ENCODE results near the gene NCAPD3. TPM values are rescaled to one million over a fixed set of nuclear protein-coding genes. Genes with fewer than 3 reads are reported as not detected.

NCAPD3 gene
- total RNA-seq, 2 experiments from 2014 or later = 98.4 to 102 TPM

- peak; percentile 11 for ATAC-seq
- no peak for TF ChIP-seq CTCF (IDR thresholded peaks at IDR 0.05)
Observed at GRCh38 chr11:134252346-134253187, 28.8 kb upstream of the NCAPD3 start.

GRCh38 chr11:134250675-134251074 is 26.9 kb upstream of the NCAPD3 start:
- DNase-seq (no peak), ATAC-seq (no peak)
- Mint-ChIP-seq H3K4me3 (no peak overlapping the region), H3K9me3 (no peaks in the 10 kb centered on the region), H3K4me1 (ENCODE audit: low read depth) (peaks cover 33% of the 10 kb centered on the region), H3K27ac (no peak overlapping the region), H3K36me3 (ENCODE audit: low read depth) (peaks cover 22% of the 10 kb centered on the region), H3K27me3 (no peaks in the 10 kb centered on the region)
- TF ChIP-seq CTCF (IDR thresholded peaks at IDR 0.05) = no peak
- CTCF ChIA-PET = interaction anchor here (1.5 to 2.3 kb wide), 4 partner anchors 11 to 43 kb away, joined by 7 to 12 read pairs (median 8); partner anchors contain the start of genes NCAPD3 and VPS26B
- POLR2A ChIA-PET = interaction anchor here (1.7 kb wide), 1 partner anchor 26 kb away, joined by 10 read pairs; the partner anchor contains the start of genes NCAPD3 and VPS26B
- intact Hi-C loops (cut with micrococcal nuclease) = no loop called here

More at GRCh38 chr11:134252346-134253187, 28.8 kb upstream of the NCAPD3 start:
- Mint-ChIP-seq H3K36me3 (ENCODE audit: low read depth) (peaks cover 18% of the 10 kb centered on the region), H3K9me3 (no peaks in the 10 kb centered on the region), H3K27me3 (no peaks in the 10 kb centered on the region), H3K4me1 (ENCODE audit: low read depth) (peaks cover 34% of the 10 kb centered on the region), H3K4me3 (peak overlapping the region; percentile 99), H3K27ac (peak overlapping the region; percentile 94)
- ChIA-PET POLR2A (interaction anchor here (0.7 to 3.3 kb wide), 4 partner anchors 21 to 28 kb away, joined by 3 to 18 read pairs (median 7); partner anchors contain the start of genes GLB1L3, NCAPD3 and VPS26B), CTCF (interaction anchor here (1.3 to 1.7 kb wide), 7 partner anchors 9 to 45 kb away, joined by 3 to 8 read pairs (median 5); partner anchors contain the start of genes NCAPD3 and VPS26B)
- intact Hi-C loops (cut with micrococcal nuclease) = no loop called here
- DNase-seq = peak; percentile 58

GRCh38 chr11:134250246-134250645 is 26.5 kb upstream of the NCAPD3 start:
- ChIA-PET CTCF (interaction anchor here (2.3 kb wide), 1 partner anchor 12 kb away, joined by 12 read pairs; no protein-coding TSS in a partner anchor), POLR2A (interaction anchor here (1.7 kb wide), 1 partner anchor 26 kb away, joined by 10 read pairs; the partner anchor contains the start of genes NCAPD3 and VPS26B)
- DNase-seq = no peak
- TF ChIP-seq CTCF (IDR thresholded peaks at IDR 0.05) = no peak
- peaks cover 22% of the 10 kb centered on the region for H3K36me3 Mint-ChIP-seq (ENCODE audit: low read depth)
- ATAC-seq = no peak
- H3K4me3 Mint-ChIP-seq = no peak overlapping the region
- no peaks in the 10 kb centered on the region for H3K9me3 Mint-ChIP-seq
- no peaks in the 10 kb centered on the region for H3K27me3 Mint-ChIP-seq
- H3K4me1 Mint-ChIP-seq (ENCODE audit: low read depth) = peaks cover 31% of the 10 kb centered on the region
- intact Hi-C loops (cut with micrococcal nuclease) = no loop called here
- peak overlapping the region; percentile 25 for H3K27ac Mint-ChIP-seq

GRCh38 chr11:134248910-134249480 is 25.2 kb upstream of the NCAPD3 start:
- peak; percentile 53 for DNase-seq
- intact Hi-C loops (cut with micrococcal nuclease) = no loop called here
- peak overlapping the region; percentile 89 for H3K27ac Mint-ChIP-seq
- ATAC-seq = peak; percentile 20
- no peak overlapping the region for H3K4me3 Mint-ChIP-seq
- CTCF ChIA-PET = interaction anchor here (0.7 to 2.3 kb wide), 5 partner anchors 10 to 27 kb away, joined by 3 to 12 read pairs (median 5); partner anchors contain the start of gene GLB1L3
- H3K27me3 Mint-ChIP-seq = no peaks in the 10 kb centered on the region
- POLR2A ChIA-PET = interaction anchor here (1.1 to 2.1 kb wide), 5 partner anchors 15 to 29 kb away, joined by 3 to 10 read pairs (median 6); partner anchors contain the start of genes NCAPD3 and VPS26B
- no peaks in the 10 kb centered on the region for H3K9me3 Mint-ChIP-seq
- peaks cover 23% of the 10 kb centered on the region for H3K4me1 Mint-ChIP-seq (ENCODE audit: low read depth)
- no peak for TF ChIP-seq CTCF (IDR thresholded peaks at IDR 0.05)
- peaks cover 25% of the 10 kb centered on the region for H3K36me3 Mint-ChIP-seq (ENCODE audit: low read depth)
